Activated CD8-positive, alpha-beta memory T cell treated with anti-CD3 and anti-CD28 coated beads for 1 hour (primary cell): ENCODE results near the gene SNF8.

Experiments
- DNase-seq, 2 donors: peaks; one replicate each; pipeline ENCODE4 v3.0.0-alpha.2; 2020; ENCODE audit warnings: low read depth in 1 of 2; ENCODE audit errors: extremely low read depth in 1 of 2

The SNF8 gene

GRCh38 chr17:48930435-48930873 lies 14.2 kb downstream of the SNF8 start:
- DNase-seq, result no peak

GRCh38 chr17:48929812-48930165 lies 14.9 kb downstream of the SNF8 start:
- DNase-seq, result no peak

- DNase-seq, result no peak
Measured at GRCh38 chr17:48928876-48929811, 15.5 kb downstream of the SNF8 start.

GRCh38 chr17:48927978-48928745 lies 16.5 kb downstream of the SNF8 start:
- no peak for DNase-seq

GRCh38 chr17:48925991-48926342 lies 18.7 kb downstream of the SNF8 start:
- no peak for DNase-seq

- DNase-seq, result no peak
Measured at GRCh38 chr17:48925251-48925990, 19.2 kb downstream of the SNF8 start.

GRCh38 chr17:48915459-48916282 lies 29.0 kb downstream of the SNF8 start:
- no peak for DNase-seq

- DNase-seq, result no peak
Measured at GRCh38 chr17:48912476-48912875, 32.2 kb downstream of the SNF8 start.

GRCh38 chr17:48910370-48910769 lies 34.3 kb downstream of the SNF8 start:
- DNase-seq, result no peak

- DNase-seq, result no peak
Measured at GRCh38 chr17:48909783-48910182, 34.9 kb downstream of the SNF8 start.

- DNase-seq, result peak; percentile 74
Measured at GRCh38 chr17:48908853-48909394, 35.7 kb downstream of the SNF8 start.

GRCh38 chr17:48908047-48908843 lies 36.4 kb downstream of the SNF8 start, which contains the start of gene UBE2Z:
UBE2Z (plus strand) TSS chr17:48908407; CDS start chr17:48908504, 97 bp downstream.
- peak; percentile 68 to 83 for DNase-seq

- DNase-seq, result no peak
Measured at GRCh38 chr17:48907713-48908046, 37.0 kb downstream of the SNF8 start.

- no peak for DNase-seq
Measured at GRCh38 chr17:48905987-48906515, 38.6 kb downstream of the SNF8 start.

GRCh38 chr17:48904428-48904827 lies 40.2 kb downstream of the SNF8 start:
- no peak for DNase-seq

- DNase-seq, result no peak
Measured at GRCh38 chr17:48903401-48903800, 41.2 kb downstream of the SNF8 start.

GRCh38 chr17:48901241-48901640 lies 43.4 kb downstream of the SNF8 start:
- DNase-seq, result no peak

GRCh38 chr17:48894886-48895285 lies 49.8 kb downstream of the SNF8 start:
- no peak for DNase-seq
